ENCODE data around the gene SKAP2. TPM values are rescaled to one million over a fixed set of nuclear protein-coding genes. Genes with fewer than 3 reads are reported as not detected.
"Not testable (repeated sequence)": the region's sequence is repeated elsewhere in the genome, so short reads cannot be mapped to it uniquely, and the experiment has no call there.

Gene SKAP2
- total RNA-seq, 1 donor from 2014 or later, result 4.8 TPM

DNA sequence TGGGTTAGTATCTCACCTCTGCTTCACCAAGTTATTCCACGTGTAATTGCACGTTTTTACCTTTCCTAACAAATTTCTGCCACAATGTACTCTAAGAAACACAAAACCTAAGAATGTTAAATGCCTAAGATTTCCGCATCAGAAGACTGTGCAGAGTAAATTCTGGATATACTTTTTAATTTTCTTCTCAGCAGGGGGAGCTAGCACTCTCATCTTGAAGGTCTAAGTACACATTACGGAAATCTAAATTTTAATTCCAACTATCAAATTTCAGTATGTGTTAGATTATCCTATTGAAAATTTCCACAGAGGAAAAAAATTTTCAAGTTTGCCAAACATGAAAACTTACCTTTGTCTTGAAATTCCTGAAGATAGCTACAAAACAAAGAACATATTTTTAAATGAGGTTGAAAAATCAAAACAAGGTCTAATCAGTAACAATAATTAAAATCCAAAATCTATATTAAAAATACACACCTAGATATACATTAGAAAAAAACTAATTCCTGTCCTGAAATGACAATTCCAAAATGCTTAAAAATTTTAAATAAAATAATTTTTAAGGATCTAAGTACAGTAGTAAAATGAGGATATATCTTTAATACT lies 10.5 kb downstream of the SKAP2 start:
- Mint-ChIP-seq H3K36me3 (ENCODE audit: low read depth) (peaks cover 3% of the 10 kb centered on the region), H3K27ac (ENCODE audit: unreplicated experiment) (no peak overlapping the region), H3K4me3 (ENCODE audit: unreplicated experiment) (no peak overlapping the region), H3K4me1 (ENCODE audit: low read depth) (peaks cover 6% of the 10 kb centered on the region), H3K9me3 (ENCODE audit: low read depth) (no peaks in the 10 kb centered on the region), H3K27me3 (ENCODE audit: low read depth) (peaks cover 43% of the 10 kb centered on the region)
- TF ChIP-seq, protein P1, sequence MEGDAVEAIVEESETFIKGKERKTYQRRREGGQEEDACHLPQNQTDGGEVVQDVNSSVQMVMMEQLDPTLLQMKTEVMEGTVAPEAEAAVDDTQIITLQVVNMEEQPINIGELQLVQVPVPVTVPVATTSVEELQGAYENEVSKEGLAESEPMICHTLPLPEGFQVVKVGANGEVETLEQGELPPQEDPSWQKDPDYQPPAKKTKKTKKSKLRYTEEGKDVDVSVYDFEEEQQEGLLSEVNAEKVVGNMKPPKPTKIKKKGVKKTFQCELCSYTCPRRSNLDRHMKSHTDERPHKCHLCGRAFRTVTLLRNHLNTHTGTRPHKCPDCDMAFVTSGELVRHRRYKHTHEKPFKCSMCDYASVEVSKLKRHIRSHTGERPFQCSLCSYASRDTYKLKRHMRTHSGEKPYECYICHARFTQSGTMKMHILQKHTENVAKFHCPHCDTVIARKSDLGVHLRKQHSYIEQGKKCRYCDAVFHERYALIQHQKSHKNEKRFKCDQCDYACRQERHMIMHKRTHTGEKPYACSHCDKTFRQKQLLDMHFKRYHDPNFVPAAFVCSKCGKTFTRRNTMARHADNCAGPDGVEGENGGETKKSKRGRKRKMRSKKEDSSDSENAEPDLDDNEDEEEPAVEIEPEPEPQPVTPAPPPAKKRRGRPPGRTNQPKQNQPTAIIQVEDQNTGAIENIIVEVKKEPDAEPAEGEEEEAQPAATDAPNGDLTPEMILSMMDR (IDR thresholded peaks at IDR 0.05), result peak; percentile 84
- no peak for DNase-seq (ENCODE audit: low spot score)

DNA sequence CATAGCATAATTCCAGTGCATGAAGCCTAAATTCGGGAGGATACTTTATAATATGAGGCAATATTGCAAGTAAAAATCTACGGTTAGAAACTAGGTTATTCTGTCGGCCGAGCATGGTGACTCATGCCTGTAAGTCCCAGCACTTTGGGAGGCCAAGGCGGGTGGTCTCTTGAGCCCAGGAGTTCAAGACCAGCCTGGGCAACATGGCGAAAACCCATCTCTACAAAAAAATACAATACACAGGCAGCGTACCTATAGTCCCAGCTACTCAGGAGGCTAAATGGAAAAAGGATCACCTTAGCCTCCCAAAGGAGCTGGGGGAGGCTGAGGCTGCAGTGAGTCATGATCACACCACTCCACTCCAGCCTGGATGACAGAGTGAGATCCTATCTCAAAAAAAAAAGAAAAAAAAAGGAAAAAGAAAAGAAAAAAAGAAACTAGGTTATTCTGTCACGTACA lies 14.2 kb downstream of the SKAP2 start:
- Mint-ChIP-seq H3K9me3 (ENCODE audit: low read depth) (no peaks in the 10 kb centered on the region), H3K36me3 (ENCODE audit: low read depth) (peaks cover 3% of the 10 kb centered on the region), H3K4me3 (ENCODE audit: unreplicated experiment) (no peak overlapping the region), H3K27me3 (ENCODE audit: low read depth) (peaks cover 16% of the 10 kb centered on the region), H3K27ac (ENCODE audit: unreplicated experiment) (no peak overlapping the region), H3K4me1 (ENCODE audit: low read depth) (no peaks in the 10 kb centered on the region)
- TF ChIP-seq, protein P1 (IDR thresholded peaks at IDR 0.05), result no peak
- DNase-seq (ENCODE audit: low spot score), result no peak

DNA sequence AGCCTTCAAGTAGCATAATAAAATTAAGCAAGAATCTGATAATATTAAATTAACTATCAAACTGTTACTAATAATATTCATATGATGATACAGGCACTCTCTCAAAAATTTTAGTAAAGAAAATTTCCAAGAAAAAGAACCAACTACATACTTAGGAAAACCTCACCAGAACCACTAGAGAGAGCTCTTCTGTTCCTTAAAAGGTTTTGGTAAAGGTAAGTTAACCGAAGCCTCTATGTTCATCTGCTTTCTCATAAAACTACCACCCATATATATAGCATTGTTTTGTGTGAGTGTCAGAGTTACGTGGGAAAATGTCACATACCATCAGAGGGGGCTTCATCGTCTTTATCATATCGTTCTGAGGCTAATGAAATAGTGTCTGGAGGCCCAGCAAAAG lies 20.7 kb downstream of the SKAP2 start:
- TF ChIP-seq, protein P1 (IDR thresholded peaks at IDR 0.05), result peak; percentile 45
- Mint-ChIP-seq H3K36me3 (ENCODE audit: low read depth) (no peaks in the 10 kb centered on the region), H3K27ac (ENCODE audit: unreplicated experiment) (no peak overlapping the region), H3K4me3 (ENCODE audit: unreplicated experiment) (no peak overlapping the region), H3K27me3 (ENCODE audit: low read depth) (peaks cover 5% of the 10 kb centered on the region), H3K4me1 (ENCODE audit: low read depth) (no peaks in the 10 kb centered on the region), H3K9me3 (ENCODE audit: low read depth) (no peaks in the 10 kb centered on the region)
- no peak for DNase-seq (ENCODE audit: low spot score)

DNA sequence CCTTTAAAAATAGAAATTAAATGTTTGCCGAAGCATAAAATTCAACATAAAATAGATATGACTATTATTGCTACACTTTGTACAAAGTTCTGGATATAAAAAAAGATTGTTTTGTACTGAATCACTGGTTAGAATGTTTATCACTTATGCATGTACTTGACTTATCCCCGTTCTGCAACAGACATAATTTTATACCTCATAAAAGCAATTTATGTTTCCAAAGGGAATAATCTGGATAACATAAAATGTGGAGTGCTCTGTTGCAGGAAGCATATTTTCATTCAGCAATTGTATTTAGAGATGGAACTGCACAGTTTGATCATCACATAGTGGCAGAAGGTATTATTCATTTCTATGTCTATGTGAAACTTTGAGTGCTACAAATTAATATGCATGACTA lies 21.5 kb downstream of the SKAP2 start:
- DNase-seq (ENCODE audit: low spot score), result no peak
- H3K27me3 Mint-ChIP-seq (ENCODE audit: low read depth), result peaks cover 5% of the 10 kb centered on the region
- no peaks in the 10 kb centered on the region for H3K36me3 Mint-ChIP-seq (ENCODE audit: low read depth)
- TF ChIP-seq, protein P1 (IDR thresholded peaks at IDR 0.05), result no peak
- no peaks in the 10 kb centered on the region for H3K4me1 Mint-ChIP-seq (ENCODE audit: low read depth)
- no peaks in the 10 kb centered on the region for H3K9me3 Mint-ChIP-seq (ENCODE audit: low read depth)
- no peak overlapping the region for H3K27ac Mint-ChIP-seq (ENCODE audit: unreplicated experiment)
- H3K4me3 Mint-ChIP-seq (ENCODE audit: unreplicated experiment), result no peak overlapping the region

DNA sequence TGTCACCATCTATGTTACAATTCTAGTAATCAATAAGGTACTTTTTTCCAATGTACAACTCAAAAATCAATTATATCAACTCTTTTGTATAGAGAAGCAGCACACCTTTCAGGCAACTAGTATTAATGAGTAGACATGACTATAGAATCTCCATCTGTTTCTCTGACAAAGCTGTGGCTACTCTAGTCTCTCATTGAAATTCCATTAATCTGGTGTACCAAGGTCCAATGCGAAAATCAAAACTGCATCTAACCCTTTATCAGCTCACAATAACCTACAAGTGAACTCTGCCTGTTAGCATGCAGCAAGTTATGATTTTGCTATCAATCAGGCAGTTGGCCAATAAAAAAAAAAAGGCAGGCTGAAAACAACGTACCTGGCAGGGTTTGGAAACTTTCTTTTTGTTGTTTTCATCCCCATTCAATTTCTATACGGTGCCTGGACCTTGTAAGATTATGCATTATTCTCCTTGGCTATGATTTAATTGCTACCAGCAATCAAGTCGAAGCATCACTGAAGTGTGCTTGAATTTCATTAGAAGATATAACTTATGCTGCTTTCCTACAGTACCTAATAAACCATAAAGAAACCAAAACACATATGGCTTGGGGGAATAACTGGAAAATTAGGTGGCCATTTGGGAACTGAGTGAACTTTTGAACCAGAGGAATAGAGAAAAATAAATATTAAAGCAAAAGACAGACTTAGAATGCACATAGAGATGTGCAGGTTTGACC lies 23.2 kb downstream of the SKAP2 start:
- H3K4me3 Mint-ChIP-seq (ENCODE audit: unreplicated experiment), result no peak overlapping the region
- TF ChIP-seq, protein P1 (IDR thresholded peaks at IDR 0.05), result no peak
- H3K27ac Mint-ChIP-seq (ENCODE audit: unreplicated experiment), result no peak overlapping the region
- DNase-seq (ENCODE audit: low spot score), result no peak
- peaks cover 6% of the 10 kb centered on the region for H3K36me3 Mint-ChIP-seq (ENCODE audit: low read depth)
- no peaks in the 10 kb centered on the region for H3K4me1 Mint-ChIP-seq (ENCODE audit: low read depth)
- H3K9me3 Mint-ChIP-seq (ENCODE audit: low read depth), result peaks cover 7% of the 10 kb centered on the region
- peaks cover 5% of the 10 kb centered on the region for H3K27me3 Mint-ChIP-seq (ENCODE audit: low read depth)

DNA sequence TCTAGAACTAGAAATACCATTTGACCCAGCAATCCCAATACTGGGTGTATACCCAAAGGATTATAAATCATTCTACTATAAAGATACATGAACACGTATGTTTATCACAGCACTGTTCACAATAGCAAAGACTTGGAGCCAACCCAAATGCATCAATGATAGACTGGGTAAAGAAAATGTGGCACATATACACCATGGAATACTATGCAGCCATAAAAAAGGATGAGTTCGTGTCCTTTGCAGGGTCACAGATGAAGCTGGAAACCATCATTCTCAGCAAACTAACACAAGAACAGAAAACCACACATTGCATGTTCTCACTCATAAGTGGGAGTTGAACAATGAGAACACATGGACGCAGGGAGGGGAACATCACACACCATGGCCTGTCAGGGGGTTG lies 27.6 kb downstream of the SKAP2 start:
- H3K4me3 Mint-ChIP-seq (ENCODE audit: unreplicated experiment); H3K4me1 Mint-ChIP-seq (ENCODE audit: low read depth); H3K27ac Mint-ChIP-seq (ENCODE audit: unreplicated experiment); DNase-seq (ENCODE audit: low spot score); H3K27me3 Mint-ChIP-seq (ENCODE audit: low read depth): not testable (repeated sequence)
- peaks cover 32% of the 10 kb centered on the region for H3K9me3 Mint-ChIP-seq (ENCODE audit: low read depth)
- H3K36me3 Mint-ChIP-seq (ENCODE audit: low read depth), result peaks cover 11% of the 10 kb centered on the region

Data from chondrocyte (in vitro differentiated cells).